CD14-positive monocyte (primary cell): Measurements from ENCODE around the gene PEX26. TPM values are rescaled to one million over a fixed set of nuclear protein-coding genes. Genes with fewer than 3 reads are reported as not detected.
A peak's percentile ranks its signal among the peaks of the same experiment; 100 is the strongest.
"Not testable (repeated sequence)": the region's sequence is repeated elsewhere in the genome, so short reads cannot be mapped to it uniquely, and the experiment has no call there.

Experiments used
- DNase-seq, 3 donors: peaks; one replicate each; pipeline ENCODE4 v3.0.0-alpha.2; 2011 to 2022
- H2AFZ ChIP-seq: 2 replicates; pipeline ENCODE4 v1.6.0; 2012; ENCODE audit warnings: mild to moderate bottlenecking, low read depth, low read length, inconsistent platforms; ENCODE audit not compliant: insufficient read depth, poor library complexity, severe bottlenecking
- H3K27ac ChIP-seq, 2 donors: 1 replicate in 1 of 2; 2 replicates in 1 of 2; pipeline ENCODE4 v1.5.1; 2012 to 2013; ENCODE audit warnings: low read length in 2 of 2, control low read depth in 1 of 2, inconsistent platforms in 1 of 2, low read depth in 1 of 2, mild to moderate bottlenecking in 1 of 2
- H3K27me3 ChIP-seq, 2 donors: one replicate each; pipeline versions ENCODE4 v1.6.0 to v1.6.1; 2011 to 2013; ENCODE audit warnings: low read length in 2 of 2; ENCODE audit not compliant: control insufficient read depth in 2 of 2, insufficient read depth in 2 of 2
- H3K36me3 ChIP-seq, 2 donors: replicated peaks in 1 of 2; 1 replicate in 1 of 2; 2 replicates in 1 of 2; pipeline versions ENCODE4 v1.5.1 to v1.6.1; 2012 to 2013; ENCODE audit warnings: low read length in 2 of 2, control low read depth in 1 of 2, inconsistent platforms in 1 of 2, mild to moderate bottlenecking in 1 of 2; ENCODE audit not compliant: insufficient read depth in 2 of 2, control insufficient read depth in 1 of 2
- H3K4me1 ChIP-seq, 2 donors: 1 replicate in 1 of 2; 2 replicates in 1 of 2; pipeline versions ENCODE4 v1.5.1 to v1.6.1; 2012 to 2013; ENCODE audit warnings: low read length in 2 of 2, control low read depth in 1 of 2, inconsistent platforms in 1 of 2, mild to moderate bottlenecking in 1 of 2, moderate library complexity in 1 of 2; ENCODE audit not compliant: insufficient read depth in 2 of 2, control insufficient read depth in 1 of 2
- H3K4me2 ChIP-seq: replicated peaks from 2 replicates; pipeline ENCODE3; 2012; ENCODE audit warnings: low read length, moderate library complexity, mild to moderate bottlenecking; ENCODE audit not compliant: poor library complexity, severe bottlenecking; ENCODE audit errors: extremely low read depth
- H3K4me3 ChIP-seq, 3 experiments: fragments of 200-600 bp in 1 of 3; sonication (generic) in 1 of 3; replicated peaks in 1 of 3; 1 replicate in 2 of 3; 2 replicates in 1 of 3; pipeline ENCODE4 v1.5.1; 2011 to 2013; ENCODE audit warnings: low read length in 3 of 3, mild to moderate bottlenecking in 3 of 3, control low read depth in 2 of 3, low read depth in 2 of 3, inconsistent platforms in 1 of 3, moderate library complexity in 1 of 3
- H3K79me2 ChIP-seq: 2 replicates; pipeline ENCODE4 v1.6.0; 2012; ENCODE audit warnings: mild to moderate bottlenecking, control low read depth, inconsistent platforms, low read length, moderate library complexity; ENCODE audit not compliant: insufficient read depth
- H3K9ac ChIP-seq: 2 replicates; pipeline ENCODE4 v1.6.0; 2017; ENCODE audit warnings: low read length, mild to moderate bottlenecking; ENCODE audit not compliant: insufficient read depth, poor library complexity, severe bottlenecking
- H3K9me3 ChIP-seq, 2 donors: replicated peaks in 1 of 2; 1 replicate in 1 of 2; 2 replicates in 1 of 2; pipeline versions ENCODE4 v1.5.1 to v1.6.1; 2012 to 2013; ENCODE audit warnings: low read length in 2 of 2, control low read depth in 1 of 2; ENCODE audit not compliant: control insufficient read depth in 1 of 2, insufficient read depth in 1 of 2
- H4K20me1 ChIP-seq: 2 replicates; pipeline ENCODE4 v1.6.0; 2012; ENCODE audit warnings: mild to moderate bottlenecking, low read length, control low read depth, moderate library complexity; ENCODE audit not compliant: insufficient read depth
- H3K27ac Mint-ChIP-seq, 7 donors: one replicate each; pipeline ENCODE4 v1.8.0; 2020; ENCODE audit warnings: mild to moderate bottlenecking in 7 of 7, mixed read lengths in 7 of 7, moderate library complexity in 6 of 7, inconsistent platforms in 2 of 7
- H3K27me3 Mint-ChIP-seq, 3 donors: one replicate each; pipeline ENCODE4 v1.8.0; 2021 to 2022; ENCODE audit warnings: low read depth in 3 of 3, mild to moderate bottlenecking in 3 of 3, mixed read lengths in 3 of 3, moderate library complexity in 3 of 3, inconsistent platforms in 1 of 3
- H3K36me3 Mint-ChIP-seq, 2 donors: one replicate each; pipeline ENCODE4 v1.8.0; 2020; ENCODE audit warnings: mixed read lengths in 2 of 2, inconsistent platforms in 1 of 2, mild to moderate bottlenecking in 1 of 2
- H3K4me1 Mint-ChIP-seq: one replicate; pipeline ENCODE4 v1.8.0; 2020; ENCODE audit warnings: mild to moderate bottlenecking, mixed read lengths
- H3K4me3 Mint-ChIP-seq, 2 donors: one replicate each; pipeline ENCODE4 v1.8.0; 2020; ENCODE audit warnings: mild to moderate bottlenecking in 2 of 2, mixed read lengths in 2 of 2, moderate library complexity in 1 of 2
- H3K9me3 Mint-ChIP-seq, 7 donors: one replicate each; pipeline ENCODE4 v1.8.0; 2020 to 2022; ENCODE audit warnings: mixed read lengths in 7 of 7, mild to moderate bottlenecking in 6 of 7, moderate library complexity in 6 of 7, inconsistent platforms in 2 of 7
- WGBS: methylation state at CpG from one replicate; pipeline ENCODE4 v1.1.5; 2013; ENCODE audit warnings: missing lambda C conversion rate; ENCODE audit not compliant: insufficient coverage; 5-methylcytosine and 5-hydroxymethylcytosine counted together
- intact Hi-C, 2 donors: fragments of 100-400 bp; cut with micrococcal nuclease; formaldehyde crosslinking; loops; one replicate each; pipeline versions ENCODE4 v1.15.0 to v1.15.1; 2023
- polyA plus RNA-seq, 3 donors: library from polyadenylated mRNA; depleted of rRNA in 1 of 3; unstranded in 2 of 3; stranded (reverse) in 1 of 3; fragments of 300-500 nt in 2 of 3; fragments of >200 nt in 1 of 3; fragmentation: Illumina TruSeq in 2 of 3; gene quantifications; 1 replicate in 2 of 3; 2 replicates in 1 of 3; pipeline ENCODE4 v1.2.3, GENCODE V29; 2012 to 2021
- TF ChIP-seq, protein P1 (sequence below): fragments of 200-600 bp; IDR thresholded peaks from one replicate; pipeline ENCODE4 v1.8.0; 2022; ENCODE audit warnings: antibody characterized with exemption, mild to moderate bottlenecking

PEX26 gene
- polyA plus RNA-seq, 3 donors = 3.4 to 8.6 (median 3.7) TPM

DNA sequence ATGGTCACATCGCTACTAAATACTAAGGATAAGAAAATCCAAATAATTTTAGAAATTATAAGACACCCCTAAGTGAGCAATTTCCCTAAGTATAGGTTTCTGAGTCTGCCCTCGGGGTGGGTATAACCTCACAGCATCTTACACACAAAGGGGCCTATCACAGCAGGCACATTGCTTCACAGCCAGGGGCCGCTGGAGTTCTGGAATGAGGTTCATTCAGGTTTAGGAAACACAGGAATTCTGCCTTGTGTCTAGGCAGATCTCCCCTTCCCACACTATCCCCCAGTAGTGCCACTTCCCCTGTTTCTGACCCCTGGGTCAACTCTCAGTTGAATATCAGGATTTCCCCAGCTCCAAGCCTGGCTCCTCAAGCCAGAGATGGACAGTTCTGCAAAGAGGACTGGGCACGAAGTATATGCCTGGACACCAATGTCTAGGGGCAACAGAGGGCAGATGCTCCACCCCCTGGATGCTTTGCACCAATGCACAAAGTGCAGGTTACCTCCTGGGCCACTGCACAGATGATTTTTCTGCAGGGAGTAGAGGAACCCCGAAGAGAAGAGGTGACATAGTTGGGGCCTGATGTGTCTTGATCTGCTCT, 44.3 kb downstream of the PEX26 start:
- H3K27me3 ChIP-seq = no peaks in the 10 kb centered on the region
- peaks cover 9 to 26% (median 23%) of the 10 kb centered on the region in 3 donors for H3K27me3 Mint-ChIP-seq
- peaks cover 5 to 7% of the 10 kb centered on the region in 2 donors for H3K36me3 Mint-ChIP-seq
- no peak overlapping the region for H3K4me2 ChIP-seq
- H3K4me1 Mint-ChIP-seq = peaks cover 14% of the 10 kb centered on the region
- H3K4me1 ChIP-seq = no peaks in the 10 kb centered on the region
- no peak overlapping the region for H3K27ac ChIP-seq
- no peak overlapping the region for H3K4me3 ChIP-seq
- intact Hi-C loops = no loop called here
- TF ChIP-seq, protein P1, sequence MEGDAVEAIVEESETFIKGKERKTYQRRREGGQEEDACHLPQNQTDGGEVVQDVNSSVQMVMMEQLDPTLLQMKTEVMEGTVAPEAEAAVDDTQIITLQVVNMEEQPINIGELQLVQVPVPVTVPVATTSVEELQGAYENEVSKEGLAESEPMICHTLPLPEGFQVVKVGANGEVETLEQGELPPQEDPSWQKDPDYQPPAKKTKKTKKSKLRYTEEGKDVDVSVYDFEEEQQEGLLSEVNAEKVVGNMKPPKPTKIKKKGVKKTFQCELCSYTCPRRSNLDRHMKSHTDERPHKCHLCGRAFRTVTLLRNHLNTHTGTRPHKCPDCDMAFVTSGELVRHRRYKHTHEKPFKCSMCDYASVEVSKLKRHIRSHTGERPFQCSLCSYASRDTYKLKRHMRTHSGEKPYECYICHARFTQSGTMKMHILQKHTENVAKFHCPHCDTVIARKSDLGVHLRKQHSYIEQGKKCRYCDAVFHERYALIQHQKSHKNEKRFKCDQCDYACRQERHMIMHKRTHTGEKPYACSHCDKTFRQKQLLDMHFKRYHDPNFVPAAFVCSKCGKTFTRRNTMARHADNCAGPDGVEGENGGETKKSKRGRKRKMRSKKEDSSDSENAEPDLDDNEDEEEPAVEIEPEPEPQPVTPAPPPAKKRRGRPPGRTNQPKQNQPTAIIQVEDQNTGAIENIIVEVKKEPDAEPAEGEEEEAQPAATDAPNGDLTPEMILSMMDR = no peak
- H3K27ac Mint-ChIP-seq = no peak overlapping the region
- H4K20me1 ChIP-seq = no peaks in the 10 kb centered on the region
- H3K36me3 ChIP-seq = no peaks in the 10 kb centered on the region
- no peak for DNase-seq
- no peak overlapping the region for H2AFZ ChIP-seq
- H3K4me3 Mint-ChIP-seq = no peak overlapping the region
- no peak overlapping the region for H3K9ac ChIP-seq
- H3K9me3 ChIP-seq = no peaks in the 10 kb centered on the region
- H3K79me2 ChIP-seq = no peaks in the 10 kb centered on the region
- H3K9me3 Mint-ChIP-seq = no peaks in the 10 kb centered on the region
- WGBS = 100% methylated on average over 1 of the region's 5 CpGs

DNA sequence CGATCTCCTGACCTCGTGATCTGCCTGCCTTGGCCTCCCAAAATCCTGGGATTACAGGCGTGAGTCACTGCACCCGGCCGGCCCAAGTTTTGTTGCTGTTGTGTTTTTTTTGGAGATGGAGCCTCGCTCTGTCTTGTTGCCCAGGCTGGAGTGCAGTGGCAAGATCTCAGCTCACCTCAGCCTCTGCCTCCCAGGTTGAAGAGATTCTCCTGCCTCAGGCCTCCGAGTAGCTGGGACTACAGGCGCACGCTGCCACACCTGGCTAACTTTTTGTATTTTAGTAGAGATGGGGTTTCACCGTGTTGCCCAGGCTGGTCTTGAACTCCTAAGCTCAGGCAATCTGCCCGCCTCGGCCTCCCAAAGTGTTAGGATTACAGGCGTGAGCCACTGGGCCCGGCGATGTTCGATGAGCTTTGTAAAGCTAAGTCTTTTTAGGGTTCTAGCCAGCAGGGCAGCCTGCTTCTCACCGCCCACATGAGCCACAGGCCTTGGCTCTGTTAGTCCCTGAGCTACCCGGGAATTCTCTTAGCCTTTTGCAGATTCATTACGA, 45.8 kb downstream of the PEX26 start:
- H3K4me2 ChIP-seq, H2AFZ ChIP-seq, H3K36me3 Mint-ChIP-seq, H3K4me1 ChIP-seq, H3K9ac ChIP-seq, DNase-seq, H3K4me3 Mint-ChIP-seq, H4K20me1 ChIP-seq, H3K27ac ChIP-seq, H3K79me2 ChIP-seq, H3K9me3 ChIP-seq, H3K36me3 ChIP-seq, intact Hi-C loops, H3K27me3 ChIP-seq, H3K9me3 Mint-ChIP-seq, H3K4me3 ChIP-seq: not testable (repeated sequence)
- H3K4me1 Mint-ChIP-seq = peaks cover 14% of the 10 kb centered on the region
- 96% methylated on average over 11 of the region's 19 CpGs for WGBS
- H3K27me3 Mint-ChIP-seq = peaks cover 6 to 17% (median 11%) of the 10 kb centered on the region in 3 donors
- peak overlapping the region in 1 of 7 donors; percentile 4 for H3K27ac Mint-ChIP-seq
